K562 (cell line): ENCODE results near the gene TFDP1. TPM values are rescaled to one million over a fixed set of nuclear protein-coding genes. Genes with fewer than 3 reads are reported as not detected.

Source experiments
- ATAC-seq: fragments of 200-7000 bp; cut with Tn5 transposase; 3 replicates; pipeline ENCODE4 v1.9.1; 2020; ENCODE audit warnings: moderate library complexity
- BruUV-seq: library from RNA; stranded (reverse); fragments of 400-500 nt; replicated peaks from 2 replicates; lab custom pipeline; 2021; lab: Mats Ljungman, UMichigan
- CTCF ChIA-PET: fragments of 300-600 bp; formaldehyde crosslinking; extraction: SDS; loops from one replicate; lab custom pipeline; 2021; ENCODE audit warnings: low intra/inter-chr PET ratio; lab: Yijun Ruan, JAX
- POLR2A ChIA-PET: fragments of 300-600, 350-650 bp; sonication (Branson Sonifier 250); formaldehyde crosslinking; extraction: SDS; loops from one replicate; lab custom pipeline; 2021; ENCODE audit warnings: antibody characterized with exemption, inconsistent platforms; lab: Yijun Ruan, JAX
- DNase-seq, 4 experiments: peaks; one replicate each; pipeline versions ENCODE4 v3.0.0 to v3.0.0-alpha.2; 2011 to 2018; ENCODE audit warnings: low spot score in 3 of 4, mixed read lengths in 3 of 4; ENCODE audit errors: extremely low read depth in 1 of 4
- FAIRE-seq: peaks from 2 replicates; lab custom pipeline; 2011; peaks lifted over from hg19 to GRCh38; lab: Jason Lieb, UNC
- H2AFZ ChIP-seq: 2 replicates; pipeline ENCODE4 v1.6.0; 2011; ENCODE audit warnings: low read depth, low read length, control low read depth, inconsistent platforms
- H3K27ac ChIP-seq: fragments of 200-600 bp; 3 replicates; pipeline ENCODE4 v1.8.0; 2011; ENCODE audit warnings: low read depth, mild to moderate bottlenecking, control low read depth, inconsistent platforms, low read length, moderate library complexity, mixed read lengths; ENCODE audit errors: extremely low read depth
- H3K27me3 ChIP-seq, 2 experiments: fragments of 300-600 bp in 1 of 2; 2 replicates in 1 of 2; 3 replicates in 1 of 2; pipeline versions ENCODE4 v1.6.0 to v1.8.0; 2011; ENCODE audit warnings: inconsistent platforms in 2 of 2, low read length in 2 of 2, mild to moderate bottlenecking in 1 of 2, mixed read lengths in 1 of 2, moderate library complexity in 1 of 2; ENCODE audit not compliant: control insufficient read depth in 2 of 2, insufficient read depth in 2 of 2
- H3K36me3 ChIP-seq: fragments of 300-600 bp; 3 replicates; pipeline ENCODE4 v1.8.0; 2011; ENCODE audit warnings: mild to moderate bottlenecking, low read length, inconsistent platforms; ENCODE audit not compliant: control insufficient read depth, insufficient read depth
- H3K4me1 ChIP-seq, 2 experiments: fragments of 200-600 bp in 1 of 2; replicated peaks in 1 of 2; 2 replicates in 1 of 2; 3 replicates in 1 of 2; pipeline versions ENCODE4 v1.5.1 to v1.8.0; 2011; ENCODE audit warnings: inconsistent platforms in 2 of 2, low read length in 2 of 2, mild to moderate bottlenecking in 1 of 2, mixed read lengths in 1 of 2, moderate library complexity in 1 of 2; ENCODE audit not compliant: control insufficient read depth in 2 of 2, insufficient read depth in 2 of 2
- H3K4me2 ChIP-seq: 2 replicates; pipeline ENCODE4 v1.6.1; 2011; ENCODE audit warnings: low read length, control low read depth, inconsistent platforms, mixed read lengths; ENCODE audit not compliant: insufficient read depth
- H3K4me3 ChIP-seq: fragments of 200-600 bp; sonication (generic), shearing (Covaris generic); 2 replicates; pipeline ENCODE4 v1.5.1; 2016; ENCODE audit warnings: control low read depth, inconsistent platforms
- H3K79me2 ChIP-seq: fragments of 200-600 bp; 3 replicates; pipeline ENCODE4 v1.8.0; 2011; ENCODE audit warnings: low read length, inconsistent platforms; ENCODE audit not compliant: control insufficient read depth, insufficient read depth
- H3K9ac ChIP-seq, 2 experiments: 2 replicates each; pipeline versions ENCODE4 v1.6.0 to v1.6.1; 2011; ENCODE audit warnings: low read depth in 2 of 2, low read length in 2 of 2, control low read depth in 1 of 2, inconsistent platforms in 1 of 2, mild to moderate bottlenecking in 1 of 2, mixed read lengths in 1 of 2; ENCODE audit not compliant: insufficient read depth in 1 of 2
- H3K9me1 ChIP-seq: one replicate; pipeline ENCODE4 v1.6.0; 2011; ENCODE audit warnings: inconsistent platforms, mild to moderate bottlenecking, low read length, moderate library complexity; ENCODE audit not compliant: control insufficient read depth, insufficient read depth
- H3K9me3 ChIP-seq: replicated peaks from 2 replicates; pipeline ENCODE4 v1.5.1; 2011; ENCODE audit warnings: low read depth, low read length, inconsistent platforms; ENCODE audit not compliant: control insufficient read depth, insufficient read depth
- H4K20me1 ChIP-seq: replicated peaks from 2 replicates; pipeline ENCODE4 v1.6.1; 2011; ENCODE audit warnings: low read length, inconsistent platforms, mixed read lengths; ENCODE audit not compliant: control insufficient read depth, insufficient read depth
- CBX1 ChIP-seq: sonication (generic); IDR thresholded peaks from 2 replicates; pipeline ENCODE4 v1.6.1; 2016; ENCODE audit warnings: antibody characterized with exemption, low read depth, mild to moderate bottlenecking
- CEBPB ChIP-seq: fragments of 450-650 bp; IDR thresholded peaks from 2 replicates; pipeline ENCODE4 v1.6.1; 2016; ENCODE audit warnings: missing genetic modification characterization, missing compliant biosample characterization
- DMBX1 ChIP-seq: fragments of 250-450 bp; sonication (Bioruptor Pico); IDR thresholded peaks from 2 replicates; pipeline ENCODE4 v1.8.0; 2022; ENCODE audit warnings: inconsistent platforms, mild to moderate bottlenecking, moderate library complexity, borderline replicate concordance
- EP400 ChIP-seq: fragments of 450-650 bp; IDR thresholded peaks from 2 replicates; pipeline ENCODE4 v1.6.1; 2017; ENCODE audit warnings: antibody characterized with exemption, mild to moderate bottlenecking, moderate library complexity
- ESRRA ChIP-seq: fragments of 450-650 bp; IDR thresholded peaks from 2 replicates; pipeline ENCODE4 v1.6.1; 2014; ENCODE audit warnings: low read depth, mild to moderate bottlenecking, moderate library complexity, borderline replicate concordance
- HMG20A ChIP-seq: fragments of 450-650 bp; formaldehyde crosslinking; conservative IDR thresholded peaks from 2 replicates; pipeline ENCODE4 v1.4.0; 2020; ENCODE audit warnings: mild to moderate bottlenecking, mixed read lengths
- KAT7 ChIP-seq: sonication (generic); formaldehyde crosslinking; IDR thresholded peaks from 2 replicates; pipeline ENCODE4 v1.8.0; 2022; ENCODE audit warnings: missing genetic modification reagents, mild to moderate bottlenecking, borderline replicate concordance
- MTA2 ChIP-seq: fragments of 450-650 bp; IDR thresholded peaks from 2 replicates; pipeline ENCODE4 v1.6.1; 2016; ENCODE audit warnings: low read depth
- PHB ChIP-seq: fragments of 250-450 bp; sonication (Bioruptor Pico); IDR thresholded peaks from 2 replicates; pipeline ENCODE4 v1.5.0; 2021
- PHTF2 ChIP-seq: fragments of 250-450 bp; sonication (Bioruptor Pico); IDR thresholded peaks from 2 replicates; pipeline ENCODE4 v1.5.0; 2021; ENCODE audit warnings: mild to moderate bottlenecking
- POLR2H ChIP-seq: IDR thresholded peaks from 2 replicates; pipeline ENCODE4 v1.6.1; 2016; ENCODE audit warnings: missing genetic modification characterization, low read depth, mild to moderate bottlenecking, control low read depth, missing compliant biosample characterization, moderate library complexity
- SOX6 ChIP-seq: fragments of 450-650 bp; IDR thresholded peaks from 2 replicates; pipeline ENCODE4 v1.6.1; 2014; ENCODE audit warnings: mild to moderate bottlenecking
- ZBTB34 ChIP-seq: fragments of 250-450 bp; sonication (Bioruptor Pico); IDR thresholded peaks from 2 replicates; pipeline ENCODE4 v1.8.0; 2021; ENCODE audit warnings: mild to moderate bottlenecking, moderate library complexity
- ZNF174 ChIP-seq: fragments of 250-450 bp; sonication (Bioruptor Pico); IDR thresholded peaks from 2 replicates; pipeline ENCODE4 v1.4.0; 2020; ENCODE audit warnings: mild to moderate bottlenecking
- WGBS: fragments of 100-300 bp; shearing (Covaris generic); methylation state at CpG from one replicate; pipeline ENCODE4 v1.1.6; 2016; ENCODE audit warnings: low coverage, mixed read lengths; ENCODE audit not compliant: insufficient coverage; ENCODE audit errors: missing lambda C conversion rate; 5-methylcytosine and 5-hydroxymethylcytosine counted together
- in situ Hi-C: fragments of 300-500 bp; cut with MboI; formaldehyde crosslinking; loops from 4 replicates; pipeline ENCODE4 v1.15.0; 2018; ENCODE audit warnings: inconsistent platforms, mixed read lengths
- intact Hi-C: fragments of 100-400 bp; cut with micrococcal nuclease; formaldehyde crosslinking; loops from 2 replicates; pipeline ENCODE4 v1.14.2; 2022
- polyA plus RNA-seq, 8 experiments: library from polyadenylated mRNA; depleted of rRNA in 4 of 8; stranded (reverse) in 5 of 8; unstranded in 3 of 8; fragments of >200 nt; fragmentation: Nextera tagmentation in 2 of 8; fragmentation: Illumina TruSeq in 1 of 8; extraction: Ambion mirVana in 2 of 8; extraction: Trizol in 1 of 8; gene quantifications; 2 replicates each; pipeline versions ENCODE4 v1.2.1 to v1.2.3, GENCODE V29; 2011 to 2014; ENCODE audit warnings: inconsistent platforms in 1 of 8, missing spikeins in 1 of 8
- total RNA-seq, 7 experiments: library from RNA; depleted of rRNA in 6 of 7; stranded (reverse); fragments of >200 nt in 6 of 7; fragmentation: Illumina TruSeq in 2 of 7; extraction: Trizol in 2 of 7; gene quantifications; 2 replicates each; pipeline versions ENCODE4 v1.2.1 to v1.2.3, GENCODE V29; 2011 to 2021; ENCODE audit warnings: low replicate concordance in 1 of 7
- TF ChIP-seq, protein P1 (sequence below): fragments of 200-800 bp; sonication (Bioruptor generic); IDR thresholded peaks from 2 replicates; pipeline ENCODE4 v1.6.1; 2016; ENCODE audit warnings: missing genetic modification characterization, missing compliant biosample characterization

TFDP1 gene
- total and polyA plus RNA-seq, 9 of the 15 experiments (the other 6 are each of a cell fraction or from before 2014, with no cell fraction given): 33.8 to 145 (median 69.1) TPM

DNA sequence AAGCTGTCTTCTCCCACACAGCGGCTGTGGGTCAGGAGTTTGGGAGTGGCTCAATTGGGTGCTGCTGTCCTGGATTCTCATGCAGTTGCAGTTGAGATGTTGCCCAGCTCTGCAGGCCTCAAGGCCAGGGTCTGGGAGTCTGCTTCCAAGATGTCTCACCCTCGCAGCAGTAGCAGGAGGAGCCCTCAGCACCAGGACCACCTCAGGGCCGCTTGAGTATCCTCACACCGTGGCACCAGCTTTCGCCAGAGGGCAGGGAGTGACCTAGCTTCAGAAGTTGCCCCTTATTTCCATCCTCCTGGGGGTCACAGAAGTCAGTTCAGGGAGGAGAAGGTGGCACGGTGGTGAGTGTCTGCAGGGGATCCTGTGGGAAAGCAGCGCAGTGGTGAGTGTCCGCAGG, 20.9 kb downstream of the TFDP1 start (continued):
- TF ChIP-seq ZBTB34 (CRISPR knock-in tag): no peak
- no peak for TF ChIP-seq MTA2
- no peak for TF ChIP-seq DMBX1 (CRISPR knock-in tag)
- no peak for TF ChIP-seq ESRRA
- TF ChIP-seq PHB (CRISPR knock-in tag): no peak

GRCh38 chr13:113605866-113606438, 21.4 kb downstream of the TFDP1 start:
- in situ Hi-C loops: no loop called here
- no peaks in the 10 kb centered on the region; the same call in 1 of the 2 replicates for H4K20me1 ChIP-seq
- BruUV-seq: no TSS peak
- no peak overlapping the region for H3K27ac ChIP-seq
- 98% methylated on average over 5 of the region's 34 CpGs for WGBS
- ChIA-PET CTCF (no interaction called here), POLR2A (interaction anchor here (1.1 kb wide), 1 partner anchor 10 kb away, joined by 3 read pairs; no protein-coding TSS in a partner anchor)
- DNase-seq (no peak), FAIRE-seq (no peak), ATAC-seq (no peak)
- H3K4me1 ChIP-seq: peaks cover 0 to 6% of the 10 kb centered on the region in 2 experiments; a peak in 2 of 5 replicates
- TF ChIP-seq HMG20A: no peak
- no peak for TF ChIP-seq CBX1
- TF ChIP-seq, protein P1, sequence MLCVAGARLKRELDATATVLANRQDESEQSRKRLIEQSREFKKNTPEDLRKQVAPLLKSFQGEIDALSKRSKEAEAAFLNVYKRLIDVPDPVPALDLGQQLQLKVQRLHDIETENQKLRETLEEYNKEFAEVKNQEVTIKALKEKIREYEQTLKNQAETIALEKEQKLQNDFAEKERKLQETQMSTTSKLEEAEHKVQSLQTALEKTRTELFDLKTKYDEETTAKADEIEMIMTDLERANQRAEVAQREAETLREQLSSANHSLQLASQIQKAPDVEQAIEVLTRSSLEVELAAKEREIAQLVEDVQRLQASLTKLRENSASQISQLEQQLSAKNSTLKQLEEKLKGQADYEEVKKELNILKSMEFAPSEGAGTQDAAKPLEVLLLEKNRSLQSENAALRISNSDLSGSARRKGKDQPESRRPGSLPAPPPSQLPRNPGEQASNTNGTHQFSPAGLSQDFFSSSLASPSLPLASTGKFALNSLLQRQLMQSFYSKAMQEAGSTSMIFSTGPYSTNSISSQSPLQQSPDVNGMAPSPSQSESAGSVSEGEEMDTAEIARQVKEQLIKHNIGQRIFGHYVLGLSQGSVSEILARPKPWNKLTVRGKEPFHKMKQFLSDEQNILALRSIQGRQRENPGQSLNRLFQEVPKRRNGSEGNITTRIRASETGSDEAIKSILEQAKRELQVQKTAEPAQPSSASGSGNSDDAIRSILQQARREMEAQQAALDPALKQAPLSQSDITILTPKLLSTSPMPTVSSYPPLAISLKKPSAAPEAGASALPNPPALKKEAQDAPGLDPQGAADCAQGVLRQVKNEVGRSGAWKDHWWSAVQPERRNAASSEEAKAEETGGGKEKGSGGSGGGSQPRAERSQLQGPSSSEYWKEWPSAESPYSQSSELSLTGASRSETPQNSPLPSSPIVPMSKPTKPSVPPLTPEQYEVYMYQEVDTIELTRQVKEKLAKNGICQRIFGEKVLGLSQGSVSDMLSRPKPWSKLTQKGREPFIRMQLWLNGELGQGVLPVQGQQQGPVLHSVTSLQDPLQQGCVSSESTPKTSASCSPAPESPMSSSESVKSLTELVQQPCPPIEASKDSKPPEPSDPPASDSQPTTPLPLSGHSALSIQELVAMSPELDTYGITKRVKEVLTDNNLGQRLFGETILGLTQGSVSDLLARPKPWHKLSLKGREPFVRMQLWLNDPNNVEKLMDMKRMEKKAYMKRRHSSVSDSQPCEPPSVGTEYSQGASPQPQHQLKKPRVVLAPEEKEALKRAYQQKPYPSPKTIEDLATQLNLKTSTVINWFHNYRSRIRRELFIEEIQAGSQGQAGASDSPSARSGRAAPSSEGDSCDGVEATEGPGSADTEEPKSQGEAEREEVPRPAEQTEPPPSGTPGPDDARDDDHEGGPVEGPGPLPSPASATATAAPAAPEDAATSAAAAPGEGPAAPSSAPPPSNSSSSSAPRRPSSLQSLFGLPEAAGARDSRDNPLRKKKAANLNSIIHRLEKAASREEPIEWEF (CRISPR knock-in tag): no peak
- no peak for TF ChIP-seq EP400
- TF ChIP-seq DMBX1 (CRISPR knock-in tag): no peak
- no peak for TF ChIP-seq POLR2H
- no peak for TF ChIP-seq KAT7 (CRISPR knock-in tag)
- no peak for TF ChIP-seq PHTF2 (CRISPR knock-in tag)
- TF ChIP-seq ZNF174 (CRISPR knock-in tag): no peak
- no peak for TF ChIP-seq CEBPB (tag)
- no peak for TF ChIP-seq SOX6
- no peaks in the 10 kb centered on the region for H3K27me3 ChIP-seq
- H2AFZ ChIP-seq: no peak overlapping the region
- H3K4me2 ChIP-seq: no peak overlapping the region
- H3K9ac ChIP-seq: no peak overlapping the region
- H3K79me2 ChIP-seq: peaks cover 92% of the 10 kb centered on the region
- peaks cover 49% of the 10 kb centered on the region; the same call in 2 of the 3 replicates for H3K36me3 ChIP-seq
- no peaks in the 10 kb centered on the region for H3K9me3 ChIP-seq
- intact Hi-C loops: no loop called here
- no peak overlapping the region for H3K4me3 ChIP-seq
- H3K9me1 ChIP-seq: no peaks in the 10 kb centered on the region
